HTERT RPE-1 (cell line): ENCODE results near the gene PLP1.
"Not testable (repeated sequence)": the region's sequence is repeated elsewhere in the genome, so short reads cannot be mapped to it uniquely, and the experiment has no call there.

Experiments used
- in situ Hi-C: fragments of 300-500 bp; cut with MboI; formaldehyde crosslinking; loops from 4 replicates; pipeline ENCODE4 v1.14.3; 2020; ENCODE audit warnings: low sequenced_read_pairs

PLP1 gene

GRCh38 chrX:103780336-103781061, 3.9 kb downstream of the PLP1 start:
- in situ Hi-C loops = no loop called here

- in situ Hi-C loops = no loop called here
These were observed 4.4 kb downstream of the PLP1 start for GRCh38 chrX:103781062-103781402.

GRCh38 chrX:103781706-103782105, 5.1 kb downstream of the PLP1 start:
- in situ Hi-C loops = no loop called here

GRCh38 chrX:103782640-103783039, 6.0 kb downstream of the PLP1 start:
- in situ Hi-C loops = no loop called here

GRCh38 chrX:103783196-103783595, 6.6 kb downstream of the PLP1 start:
- in situ Hi-C loops = no loop called here

GRCh38 chrX:103783971-103784370, 7.3 kb downstream of the PLP1 start:
- in situ Hi-C loops = no loop called here

- in situ Hi-C loops = no loop called here
These were observed 12.4 kb downstream of the PLP1 start for GRCh38 chrX:103789004-103789403.

GRCh38 chrX:103791228-103791627, 14.6 kb downstream of the PLP1 start:
- in situ Hi-C loops = no loop called here

- in situ Hi-C loops = no loop called here
These were observed 15.3 kb downstream of the PLP1 start for GRCh38 chrX:103791826-103792485.

GRCh38 chrX:103792916-103793544, 16.4 kb downstream of the PLP1 start:
- in situ Hi-C loops = no loop called here

- in situ Hi-C loops = no loop called here
These were observed 16.9 kb downstream of the PLP1 start for GRCh38 chrX:103793545-103793940.

GRCh38 chrX:103794119-103794518, 17.5 kb downstream of the PLP1 start:
- in situ Hi-C loops = no loop called here

GRCh38 chrX:103797691-103798090, 21.1 kb downstream of the PLP1 start:
- in situ Hi-C loops = no loop called here

- in situ Hi-C loops = no loop called here
These were observed 23.7 kb downstream of the PLP1 start for GRCh38 chrX:103800318-103800717.

GRCh38 chrX:103805860-103806259, 29.2 kb downstream of the PLP1 start:
- in situ Hi-C loops = no loop called here

- in situ Hi-C loops = no loop called here
These were observed 30.3 kb downstream of the PLP1 start for GRCh38 chrX:103806862-103807474.

- in situ Hi-C loops = no loop called here
These were observed 35.2 kb downstream of the PLP1 start for GRCh38 chrX:103811858-103812257.

- in situ Hi-C loops = not testable (repeated sequence)
These were observed 40.5 kb downstream of the PLP1 start for GRCh38 chrX:103817101-103817500.

GRCh38 chrX:103817502-103817901, 40.9 kb downstream of the PLP1 start:
- in situ Hi-C loops = no loop called here

- in situ Hi-C loops = no loop called here
These were observed 42.4 kb downstream of the PLP1 start for GRCh38 chrX:103818842-103819619.

GRCh38 chrX:103820802-103821201, 44.2 kb downstream of the PLP1 start:
- in situ Hi-C loops = not testable (repeated sequence)
